ENCODE measurements around the gene ANXA8L1.
"Not testable (repeated sequence)": the region's sequence is repeated elsewhere in the genome, so short reads cannot be mapped to it uniquely, and the experiment has no call there.

- TF ChIP-seq CEBPB (IDR thresholded peaks at IDR 0.05; ENCODE audit: low read depth); REST (IDR thresholded peaks at IDR 0.05; ENCODE audit: low read depth); RAD21 (IDR thresholded peaks at IDR 0.05; ENCODE audit: low read depth); SIN3A (IDR thresholded peaks at IDR 0.05; ENCODE audit: low read depth); YY1 (IDR thresholded peaks at IDR 0.05; ENCODE audit: extremely low read depth, insufficient replicate concordance, low read depth, low read length); CTCF (IDR thresholded peaks at IDR 0.05 in 2 of 3, conservative IDR thresholded peaks at IDR 0.05 in 1 of 3; ENCODE audit: borderline replicate concordance in 1 of 3, insufficient read depth in 1 of 3, low read depth in 2 of 3, low read length in 2 of 3); POLR2A (IDR thresholded peaks at IDR 0.05; ENCODE audit: borderline replicate concordance, extremely low read depth, insufficient read depth, insufficient read length); ZNF274 (IDR thresholded peaks at IDR 0.05; ENCODE audit: low read depth, low read length): not testable (repeated sequence)
These were observed 1.4 kb downstream of the ANXA8L1 start for GRCh38 chr10:46377022-46377421.
